Measurements from ENCODE around the gene MOV10L1.

- TF ChIP-seq CTCF (conservative IDR thresholded peaks at IDR 0.05; ENCODE audit: low read depth, low read length), result no peak
- TF ChIP-seq EZH2 (IDR thresholded peaks at IDR 0.05; ENCODE audit: low read length, unreplicated experiment), result no peak
- no peak for TF ChIP-seq EZH2phosphoT487 (IDR thresholded peaks at IDR 0.05; ENCODE audit: borderline replicate concordance, low read length)
Observed at GRCh38 chr22:50178871-50179869, 89.4 kb downstream of the MOV10L1 start.
